Cortex of kidney (tissue), 1 donor: ENCODE measurements around the gene ANO10.
"Not testable (repeated sequence)": the region's sequence is repeated elsewhere in the genome, so short reads cannot be mapped to it uniquely, and the experiment has no call there.

Source experiments
- DNase-seq: peaks from one replicate; lab custom pipeline; 2025; lab: John Stamatoyannopoulos, UW

Gene ANO10

GRCh38 chr3:43627360-43627759 lies 5.5 kb upstream of the ANO10 start:
- DNase-seq: no peak

- DNase-seq: no peak
These were observed 3.0 kb upstream of the ANO10 start for GRCh38 chr3:43624619-43625305.

GRCh38 chr3:43620831-43621655 lies 768 bp downstream of the ANO10 start:
- no peak for DNase-seq

- no peak for DNase-seq
These were observed 2.2 kb downstream of the ANO10 start for GRCh38 chr3:43619588-43619987.

GRCh38 chr3:43618142-43618541 lies 3.7 kb downstream of the ANO10 start:
- no peak for DNase-seq

- DNase-seq: no peak
These were observed 5.8 kb downstream of the ANO10 start for GRCh38 chr3:43616034-43616433.

- DNase-seq: no peak
These were observed 6.7 kb downstream of the ANO10 start for GRCh38 chr3:43615133-43615532.

- DNase-seq: no peak
These were observed 7.8 kb downstream of the ANO10 start for GRCh38 chr3:43613976-43614375.

GRCh38 chr3:43612419-43612818 lies 9.4 kb downstream of the ANO10 start:
- no peak for DNase-seq

GRCh38 chr3:43609406-43609805 lies 12.4 kb downstream of the ANO10 start:
- DNase-seq: no peak

GRCh38 chr3:43608751-43609150 lies 13.1 kb downstream of the ANO10 start:
- no peak for DNase-seq

- DNase-seq: no peak
These were observed 15.5 kb downstream of the ANO10 start for GRCh38 chr3:43606284-43606683.

- not testable (repeated sequence) for DNase-seq
These were observed 21.9 kb downstream of the ANO10 start for GRCh38 chr3:43599959-43600358.

GRCh38 chr3:43597961-43598360 lies 23.9 kb downstream of the ANO10 start:
- DNase-seq: no peak

- DNase-seq: not testable (repeated sequence)
These were observed 25.6 kb downstream of the ANO10 start for GRCh38 chr3:43596178-43596577.

- DNase-seq: not testable (repeated sequence)
These were observed 26.5 kb downstream of the ANO10 start for GRCh38 chr3:43595280-43595679.

GRCh38 chr3:43593588-43593987 lies 28.2 kb downstream of the ANO10 start:
- not testable (repeated sequence) for DNase-seq

- DNase-seq: not testable (repeated sequence)
These were observed 29.9 kb downstream of the ANO10 start for GRCh38 chr3:43591866-43592265.

GRCh38 chr3:43587303-43587702 lies 34.5 kb downstream of the ANO10 start:
- no peak for DNase-seq

GRCh38 chr3:43584043-43584826 lies 37.6 kb downstream of the ANO10 start:
- no peak for DNase-seq

GRCh38 chr3:43583481-43583880 lies 38.3 kb downstream of the ANO10 start:
- no peak for DNase-seq

- no peak for DNase-seq
These were observed 38.9 kb downstream of the ANO10 start for GRCh38 chr3:43582866-43583265.

- no peak for DNase-seq
These were observed 40.5 kb downstream of the ANO10 start for GRCh38 chr3:43581343-43581742.
